HG03060 (cell line): ENCODE results near the gene TUBB.

Source experiments
- ATAC-seq: cut with Tn5 transposase; IDR thresholded peaks from one replicate; pipeline ENCODE4 v1.9.1; 2021; ENCODE audit warnings: low read depth, moderate number of reproducible peaks; ENCODE audit not compliant: unreplicated experiment

TUBB gene

GRCh38 chr6:30686908-30687658, 33.1 kb upstream of the TUBB start:
- no peak for ATAC-seq

DNA sequence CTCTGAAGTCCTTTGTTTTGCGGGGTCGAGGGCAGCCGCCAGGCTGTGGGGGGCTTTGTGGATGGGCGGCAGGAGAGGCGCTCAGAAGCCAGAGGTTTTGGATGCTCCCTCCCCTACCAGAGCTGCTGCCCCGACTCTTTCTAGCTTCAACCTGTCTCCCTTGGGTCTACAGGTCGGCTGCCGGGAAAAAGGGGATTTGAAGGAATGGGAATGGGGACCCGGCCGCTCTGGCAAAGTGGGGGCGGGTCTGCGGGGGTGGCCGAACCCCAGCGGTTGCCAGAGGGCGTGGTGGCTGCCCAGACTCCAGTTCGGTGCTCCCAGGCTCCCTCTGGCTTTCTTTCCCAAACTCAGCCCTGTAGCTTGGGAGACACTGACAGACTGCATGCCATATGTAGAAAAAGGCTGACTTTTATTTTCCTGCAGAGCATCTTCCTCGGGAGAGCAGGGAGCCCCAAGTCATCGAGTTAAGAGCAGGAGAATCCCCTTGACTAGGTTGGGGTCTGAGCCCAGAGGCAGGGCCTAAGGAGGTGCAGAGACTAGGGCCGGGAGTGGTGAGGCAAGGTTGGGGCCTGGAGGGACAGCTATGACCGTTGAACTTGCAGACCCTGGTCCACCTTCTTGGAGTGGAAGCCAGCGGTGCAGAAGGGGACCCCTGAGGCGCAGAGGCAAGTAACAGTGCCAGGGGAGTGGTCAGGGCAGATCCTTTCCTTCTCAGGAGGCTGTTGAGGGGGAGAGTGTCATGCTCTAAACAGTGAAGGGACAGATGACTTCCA, 32.3 kb upstream of the TUBB start:
- no peak for ATAC-seq

- ATAC-seq: no peak
Observed at GRCh38 chr6:30688569-30688968, 31.6 kb upstream of the TUBB start.

DNA sequence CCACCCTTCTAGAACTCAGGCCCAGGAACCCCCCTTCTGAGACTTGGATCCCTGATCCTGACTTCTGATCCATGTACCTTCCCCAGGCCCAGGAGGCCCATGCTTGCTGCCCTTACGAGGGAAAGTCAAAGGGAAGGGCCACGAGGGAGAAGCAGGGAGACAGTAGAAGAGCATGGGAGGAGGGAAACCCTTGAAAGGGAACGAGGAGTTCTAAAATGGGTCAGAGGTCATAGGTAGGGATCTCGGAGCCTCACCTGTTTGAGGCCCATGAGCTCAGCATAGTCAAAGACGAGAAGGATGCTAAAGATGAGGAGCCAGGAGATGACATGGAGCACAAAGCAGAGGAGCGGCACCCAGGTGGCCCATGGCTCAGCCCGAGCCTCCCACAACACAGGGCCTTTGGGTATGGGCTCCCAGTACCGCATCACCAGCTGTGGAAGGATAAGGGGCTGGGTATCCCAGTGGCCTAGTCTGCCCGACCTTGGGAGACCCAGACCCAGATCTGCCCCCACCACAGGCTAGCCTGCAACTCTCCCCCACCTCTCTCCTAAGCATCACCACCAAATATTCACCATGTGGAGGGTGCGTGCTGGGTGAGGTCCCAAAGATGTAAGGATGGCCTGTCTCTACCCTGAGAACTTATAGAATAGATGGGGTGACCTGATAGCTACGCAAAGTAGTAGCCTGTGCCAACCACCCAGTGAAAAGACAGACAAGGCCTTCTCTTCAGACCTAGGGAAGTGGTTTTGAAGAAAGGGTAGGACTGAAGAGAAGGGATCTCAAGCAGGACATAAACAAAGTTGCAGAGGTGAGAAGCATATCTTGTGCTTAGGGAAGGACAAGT, 30.9 kb upstream of the TUBB start:
- ATAC-seq: no peak

DNA sequence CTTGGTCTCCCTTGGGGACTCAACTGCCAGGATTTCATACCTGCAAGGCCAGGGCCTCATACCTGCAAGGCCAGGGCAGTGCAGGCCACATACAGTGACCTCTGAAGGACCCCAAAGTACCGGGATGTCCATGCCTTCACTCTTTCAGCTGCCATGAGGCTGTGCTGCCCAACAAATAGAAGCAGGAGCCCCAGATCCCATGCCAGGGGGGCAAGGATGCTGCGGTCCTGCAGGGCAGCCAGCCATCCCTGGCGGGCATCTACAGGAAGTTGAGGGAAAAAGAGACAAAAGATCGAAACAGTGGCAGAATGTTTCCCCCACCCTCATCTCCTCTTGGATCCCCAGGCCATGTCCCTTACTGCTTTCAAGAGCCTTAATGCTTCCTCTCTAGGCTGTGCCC, 30.2 kb upstream of the TUBB start:
- ATAC-seq: no peak

GRCh38 chr6:30690403-30691207, 29.5 kb upstream of the TUBB start, which contains the start of gene NRM:
Gene NRM (minus strand): TSS chr6:30690984. CDS start chr6:30690974, 10 bp downstream.
- ATAC-seq: no peak

- no peak for ATAC-seq
Observed at GRCh38 chr6:30691208-30691847, 28.8 kb upstream of the TUBB start.

DNA sequence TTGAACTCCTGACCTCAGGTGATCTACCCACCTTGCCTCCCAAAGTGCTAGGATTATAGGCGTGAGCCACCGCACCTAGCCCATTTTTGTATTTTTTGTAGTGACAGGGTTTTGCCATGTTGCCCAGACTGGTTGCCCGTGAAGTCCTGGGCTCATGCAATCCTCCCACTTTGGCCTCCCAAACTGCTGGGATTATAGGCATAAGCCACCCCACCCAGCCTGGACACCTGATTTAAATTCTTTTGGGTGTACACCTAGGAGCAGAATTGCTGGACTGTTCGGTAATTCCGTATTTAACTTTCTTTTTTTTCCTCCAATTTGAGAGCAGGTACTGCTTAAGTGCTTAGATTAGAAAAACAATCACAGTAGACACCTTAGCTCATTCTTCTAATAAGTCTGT, 23.7 kb upstream of the TUBB start:
- no peak for ATAC-seq

- ATAC-seq: no peak
Observed at GRCh38 chr6:30700340-30700739, 19.8 kb upstream of the TUBB start.

DNA sequence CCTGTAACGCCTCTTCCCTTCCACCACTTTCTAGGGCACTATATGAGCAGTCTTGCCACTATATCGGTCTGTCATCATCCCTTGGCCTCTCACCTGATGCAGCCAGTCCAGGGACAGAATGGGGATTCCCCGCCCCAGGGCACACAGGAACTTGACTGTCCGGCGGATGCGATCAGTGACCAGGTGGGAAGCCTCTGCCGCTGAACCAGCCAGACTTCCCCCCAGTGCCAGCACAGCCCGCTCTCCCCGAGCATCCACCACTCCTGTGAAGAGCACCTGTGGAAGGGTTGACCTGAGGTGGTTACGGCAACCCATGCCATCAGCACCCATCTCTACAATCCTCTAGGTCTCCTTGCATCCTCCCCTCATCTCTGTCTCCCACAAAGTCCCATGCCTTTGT, 17.1 kb upstream of the TUBB start:
- ATAC-seq: no peak

DNA sequence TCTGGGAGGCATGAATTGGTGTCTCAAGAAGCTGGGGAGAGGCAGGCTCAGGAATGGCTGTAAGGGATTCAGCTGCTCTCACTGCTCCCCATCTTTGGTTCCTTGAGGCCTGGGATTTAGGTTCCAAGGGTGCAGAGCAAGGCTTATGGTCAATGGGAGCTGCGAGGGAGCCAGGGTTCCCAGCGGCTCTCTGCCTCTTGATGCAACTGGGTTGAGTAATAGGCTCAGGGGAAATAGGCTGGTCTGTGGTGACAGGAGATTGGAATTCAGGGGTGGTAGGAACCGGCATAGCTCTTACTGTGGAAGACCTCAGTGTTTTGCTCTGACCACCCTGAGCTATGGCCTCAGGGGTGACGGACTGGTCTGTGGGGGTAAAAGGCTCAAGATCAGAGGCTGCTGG, 16.3 kb upstream of the TUBB start:
- no peak for ATAC-seq

DNA sequence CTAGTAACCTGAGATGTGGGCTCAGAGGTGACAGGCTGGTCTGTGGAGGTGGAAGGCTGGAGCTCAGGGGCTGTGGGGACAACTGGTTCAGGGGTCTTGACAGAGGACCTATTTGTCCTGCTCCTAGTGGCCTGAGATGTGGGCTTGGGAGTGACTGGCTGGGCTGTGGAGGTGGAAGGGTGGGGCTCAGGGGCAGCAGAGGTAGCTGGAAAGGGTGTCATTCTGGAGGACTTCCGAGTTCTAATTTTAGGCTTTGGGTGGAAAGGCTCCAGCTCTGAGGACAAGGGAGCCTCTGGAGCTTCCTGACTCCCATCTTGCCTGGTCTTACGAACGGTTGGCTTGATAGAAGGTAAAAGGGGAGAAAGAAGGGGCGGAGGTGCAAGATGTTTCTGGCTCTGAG, 14.5 kb upstream of the TUBB start:
- no peak for ATAC-seq

DNA sequence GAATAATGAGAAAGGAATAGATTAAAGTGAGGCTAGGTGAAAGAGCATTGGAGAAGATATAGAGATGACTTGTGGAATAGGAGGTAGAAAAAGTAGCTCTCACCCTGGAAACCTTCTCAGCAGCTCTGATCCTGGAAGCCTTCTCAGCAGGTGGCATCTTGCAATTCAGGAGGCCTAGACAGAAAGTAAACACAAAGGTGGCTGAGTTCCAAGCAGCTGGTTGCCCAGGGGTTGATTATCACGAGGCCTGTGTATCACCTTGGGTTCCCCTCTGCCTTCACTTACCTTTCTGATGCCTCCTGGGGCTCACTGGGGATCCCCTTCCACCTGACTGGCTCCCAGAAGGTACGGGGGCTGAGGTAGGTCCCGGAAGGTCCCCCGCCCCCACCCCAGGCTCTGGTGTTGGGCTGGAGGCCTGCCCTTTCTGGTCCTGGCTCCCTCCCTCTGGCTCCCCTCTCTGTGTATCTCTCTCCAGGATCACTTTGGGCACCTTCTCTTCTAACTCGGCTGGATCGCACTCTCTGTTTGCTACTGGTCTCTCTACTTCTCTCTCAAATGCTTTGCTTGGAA, 12.8 kb upstream of the TUBB start:
- no peak for ATAC-seq

DNA sequence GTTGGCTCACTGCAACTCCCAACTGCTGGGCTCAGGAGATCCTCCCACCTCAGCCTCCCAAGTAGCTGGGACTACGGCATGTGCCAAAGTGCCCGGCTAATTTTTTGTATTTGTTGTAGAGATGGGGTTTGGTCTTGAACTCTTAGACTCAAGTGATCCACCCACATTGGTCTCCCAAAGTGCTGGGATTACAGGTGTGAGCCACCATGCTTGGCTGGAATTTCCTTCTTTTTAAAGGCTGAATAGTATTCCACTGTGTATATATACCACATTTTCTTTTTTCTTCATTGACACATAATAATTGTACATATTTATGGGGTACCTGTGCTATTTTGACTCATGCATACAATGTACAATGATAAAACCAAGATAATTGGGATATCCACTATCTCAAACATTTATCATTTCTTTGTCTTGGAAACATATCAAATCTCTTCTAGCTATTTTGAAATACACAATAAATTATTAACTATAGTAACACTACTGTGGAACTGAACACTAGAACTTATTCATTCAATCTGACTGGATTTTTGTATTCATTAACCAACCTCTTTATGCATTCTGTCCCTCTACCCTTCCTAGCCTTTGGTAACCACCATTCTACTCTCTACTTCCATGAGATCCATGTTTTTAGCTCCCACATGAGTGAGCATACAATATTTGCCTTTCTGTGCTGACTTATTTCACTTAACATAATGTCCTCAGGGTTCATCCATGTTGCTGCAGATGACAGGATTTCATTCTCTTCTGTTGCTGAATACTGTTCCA, 10.9 kb upstream of the TUBB start:
- no peak for ATAC-seq

DNA sequence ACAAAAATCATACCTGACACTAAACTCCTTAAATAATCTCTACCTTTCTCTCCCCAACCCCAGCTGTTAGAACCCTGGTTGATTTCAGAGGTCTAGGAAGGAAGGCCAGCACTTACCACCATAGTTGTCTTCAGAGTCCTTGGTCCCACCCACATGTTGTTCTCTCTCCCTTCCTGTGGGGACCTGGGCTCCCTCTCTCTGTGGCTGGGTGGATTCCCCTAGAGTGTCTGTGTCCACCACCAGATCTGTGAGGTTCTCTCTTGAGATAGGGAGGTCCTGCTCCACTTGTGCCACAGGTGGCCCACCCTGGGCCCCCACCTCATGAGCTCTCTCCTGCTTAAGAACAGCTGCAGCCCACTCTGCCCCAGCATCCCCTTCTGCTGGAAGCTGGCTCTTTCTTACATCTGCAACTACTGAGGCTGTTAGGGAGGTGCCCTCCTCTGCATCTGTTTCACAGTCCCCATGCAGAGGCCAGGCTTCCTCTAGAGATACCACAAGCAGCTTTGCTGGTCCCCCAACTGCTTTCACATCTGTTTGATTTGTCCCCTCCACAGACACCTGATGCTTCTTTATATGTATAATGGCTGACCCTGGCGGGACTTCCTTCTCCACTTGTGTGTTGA, 8.3 kb upstream of the TUBB start:
- no peak for ATAC-seq

DNA sequence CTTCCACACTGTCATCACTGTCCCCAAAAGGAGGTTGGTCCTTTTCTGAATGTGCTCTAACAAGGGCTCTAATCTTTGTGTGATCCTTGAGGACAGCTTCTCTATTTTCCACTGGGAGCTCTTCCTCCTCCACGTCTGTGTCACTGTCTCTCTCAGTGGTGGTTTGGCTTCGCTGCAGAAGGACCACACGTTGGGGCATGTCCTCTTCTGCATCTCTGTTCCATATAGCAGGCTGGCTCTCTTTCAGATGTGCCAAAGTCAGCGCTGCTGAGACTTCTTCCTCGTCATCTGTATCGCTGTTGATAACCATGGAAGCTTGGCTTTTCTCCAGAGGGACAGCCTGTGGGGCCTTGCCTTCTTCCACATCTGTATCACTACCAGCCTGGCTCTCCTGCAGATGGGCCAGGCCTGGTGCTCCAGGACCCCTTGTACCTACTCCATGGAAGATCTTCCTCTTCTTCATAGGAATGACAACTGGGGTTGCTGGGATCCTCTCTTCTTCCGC, 7.7 kb upstream of the TUBB start:
- no peak for ATAC-seq

DNA sequence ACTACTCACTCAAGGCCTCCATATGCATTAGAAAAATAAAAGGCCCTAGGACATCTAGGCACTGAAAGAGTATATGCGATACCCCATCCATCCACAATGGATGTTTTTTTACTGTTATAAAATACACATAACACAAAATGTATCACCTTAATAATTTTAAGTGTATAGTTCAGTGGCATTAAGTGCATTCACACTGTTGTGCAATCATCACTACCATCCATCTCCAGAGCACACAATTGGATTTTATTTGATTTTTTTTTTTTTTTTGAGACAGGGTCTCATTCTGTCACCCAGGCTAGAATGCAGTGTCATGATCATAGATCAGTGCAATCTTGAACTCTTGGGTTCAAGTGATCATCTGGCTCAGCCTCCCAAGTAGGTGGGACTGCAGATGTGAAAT, 5.9 kb upstream of the TUBB start:
- ATAC-seq: no peak

DNA sequence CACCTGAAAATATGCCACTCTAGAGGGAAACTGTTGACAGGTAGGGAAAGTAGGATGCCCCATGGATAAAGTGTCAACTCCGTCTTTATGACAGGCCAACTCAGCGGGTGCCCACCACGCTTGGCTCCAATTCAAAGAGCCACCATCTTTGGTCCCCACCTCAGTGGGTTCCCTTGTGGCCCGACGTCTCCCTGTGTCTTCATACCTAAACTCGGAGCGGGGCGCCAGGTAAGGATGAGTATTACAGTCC, 3.3 kb upstream of the TUBB start:
- no peak for ATAC-seq
